Mesenteric fat pad (tissue), 1 donor: ENCODE measurements around the gene BRMS1. TPM values are rescaled to one million over a fixed set of nuclear protein-coding genes. Genes with fewer than 3 reads are reported as not detected.
"Not testable (repeated sequence)": the region's sequence is repeated elsewhere in the genome, so short reads cannot be mapped to it uniquely, and the experiment has no call there.

Source experiments
- DNase-seq: peaks from one replicate; pipeline ENCODE4 v3.0.0-alpha.2; 2020; ENCODE audit warnings: low spot score
- total RNA-seq: library from RNA; stranded (reverse); fragmentation: NEBNext Ultra II Directional; extraction: Animal tissue kit (Norgen Biotek cat#: 25700); gene quantifications from one replicate; pipeline ENCODE4 v1.2.1, GENCODE V29; 2021
- donor health status: DM: yes; HTN: yes; CAD: no.

The BRMS1 gene
- total RNA-seq, 1 donor from 2014 or later = 31.8 TPM

DNA sequence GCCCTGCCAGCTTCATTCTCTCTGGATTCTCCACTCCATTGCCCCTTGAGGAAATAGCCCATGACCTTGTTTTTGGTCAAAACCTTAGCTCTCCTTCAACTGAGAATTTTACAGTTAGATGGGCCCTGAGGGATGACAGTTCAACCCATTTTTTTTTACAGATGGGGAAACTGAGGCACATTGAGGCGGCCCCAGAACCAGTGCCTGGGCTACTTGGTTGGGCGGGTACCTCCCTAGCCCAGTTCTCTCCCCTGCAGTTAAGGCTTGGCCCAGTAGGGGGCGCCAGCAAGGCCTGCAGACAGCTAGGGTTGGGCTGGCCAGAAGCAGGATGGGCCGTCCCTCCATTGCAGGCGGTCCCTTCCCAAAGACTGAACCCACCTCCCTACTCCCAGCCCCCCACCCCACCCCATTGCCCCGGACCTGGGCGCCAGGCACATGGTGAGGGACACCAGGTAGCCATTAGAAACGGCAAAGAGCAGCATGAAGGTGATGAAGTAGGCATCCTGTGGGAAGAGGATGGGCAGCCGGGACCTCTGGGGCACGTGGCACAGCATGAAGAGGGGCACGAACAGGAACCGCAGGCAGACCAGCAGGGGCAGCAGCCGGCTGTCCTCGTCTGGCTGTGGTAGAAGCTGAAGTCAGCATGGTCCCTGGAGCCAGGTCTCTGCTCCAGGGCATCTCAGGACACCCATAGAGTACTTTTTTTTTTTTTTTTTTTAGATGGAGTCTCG is 19.1 kb upstream of the BRMS1 start:
- no peak for DNase-seq

DNA sequence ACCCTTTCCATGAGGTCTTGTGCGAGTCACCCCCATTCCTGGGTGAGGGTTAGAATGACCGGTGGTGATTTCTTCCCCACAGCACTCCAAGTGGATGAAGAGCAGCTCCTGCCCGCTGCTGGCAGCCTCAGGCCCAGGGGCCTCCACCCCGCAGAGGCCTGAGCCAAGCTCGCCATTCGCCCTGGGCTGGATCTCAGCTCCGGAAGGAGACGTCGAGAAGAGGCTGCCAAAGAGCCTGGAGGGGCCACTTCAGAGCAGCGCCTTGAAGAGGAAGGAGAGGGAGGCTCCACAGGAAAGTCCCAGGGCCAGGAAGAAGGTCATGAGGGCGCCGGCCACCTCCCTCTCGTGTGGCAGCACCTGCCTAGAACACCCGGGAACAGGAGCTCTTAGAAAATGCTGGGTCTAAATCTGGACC is 18.3 kb upstream of the BRMS1 start:
- DNase-seq = no peak

DNA sequence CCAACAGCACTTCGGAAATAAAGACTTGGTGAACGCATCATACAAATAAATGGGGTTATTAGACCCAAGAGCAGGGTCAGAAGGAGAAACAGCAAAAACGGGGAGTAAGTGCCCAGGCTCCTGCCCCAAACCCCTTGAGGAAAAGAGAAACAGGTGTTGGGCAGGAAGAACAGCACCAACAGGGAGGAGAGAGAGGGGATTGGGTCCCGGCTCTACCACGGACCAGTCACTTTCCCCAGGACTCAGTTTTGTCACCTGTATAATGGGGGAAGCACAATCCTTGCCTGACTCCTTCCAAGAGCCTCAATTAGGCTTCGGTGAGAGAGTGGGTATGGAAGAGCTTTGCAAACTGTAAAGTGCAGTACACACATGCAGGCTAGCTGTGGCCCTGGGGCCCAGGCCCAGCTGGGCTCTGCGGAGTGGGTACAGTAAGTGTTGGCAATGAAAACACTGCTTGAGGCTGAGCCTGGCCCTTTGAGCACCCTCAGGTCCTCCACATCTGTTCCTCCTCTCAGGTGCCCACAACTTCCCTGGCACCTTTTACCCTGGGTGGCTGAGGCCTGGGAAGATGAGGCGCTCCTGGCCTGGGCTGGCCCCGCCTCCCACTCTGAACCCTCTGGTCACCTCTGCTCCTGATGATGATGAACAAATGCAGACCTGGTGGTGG is 17.7 kb upstream of the BRMS1 start:
- no peak for DNase-seq

DNA sequence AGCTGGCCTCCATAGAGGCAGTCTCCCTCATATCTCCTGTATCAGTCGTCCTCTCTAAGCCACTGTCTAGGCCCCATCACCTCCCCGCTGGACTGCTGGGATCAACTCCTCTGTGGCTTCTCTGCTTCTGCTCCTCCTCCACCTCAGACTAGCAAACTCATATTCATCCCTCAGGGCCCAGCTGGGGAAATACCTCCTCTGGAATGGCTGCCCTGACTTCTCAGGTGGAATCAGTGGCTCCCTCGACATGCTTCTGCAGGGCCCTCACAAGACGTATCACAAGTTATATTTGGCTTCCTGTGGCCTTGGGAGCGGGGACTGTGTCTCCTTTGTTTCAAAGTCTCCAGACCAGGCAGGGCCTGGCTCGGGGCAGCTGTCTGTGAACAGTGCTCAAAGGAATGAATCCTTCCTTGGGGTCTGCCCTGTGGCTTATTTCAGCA is 16.6 kb upstream of the BRMS1 start:
- DNase-seq = no peak

DNA sequence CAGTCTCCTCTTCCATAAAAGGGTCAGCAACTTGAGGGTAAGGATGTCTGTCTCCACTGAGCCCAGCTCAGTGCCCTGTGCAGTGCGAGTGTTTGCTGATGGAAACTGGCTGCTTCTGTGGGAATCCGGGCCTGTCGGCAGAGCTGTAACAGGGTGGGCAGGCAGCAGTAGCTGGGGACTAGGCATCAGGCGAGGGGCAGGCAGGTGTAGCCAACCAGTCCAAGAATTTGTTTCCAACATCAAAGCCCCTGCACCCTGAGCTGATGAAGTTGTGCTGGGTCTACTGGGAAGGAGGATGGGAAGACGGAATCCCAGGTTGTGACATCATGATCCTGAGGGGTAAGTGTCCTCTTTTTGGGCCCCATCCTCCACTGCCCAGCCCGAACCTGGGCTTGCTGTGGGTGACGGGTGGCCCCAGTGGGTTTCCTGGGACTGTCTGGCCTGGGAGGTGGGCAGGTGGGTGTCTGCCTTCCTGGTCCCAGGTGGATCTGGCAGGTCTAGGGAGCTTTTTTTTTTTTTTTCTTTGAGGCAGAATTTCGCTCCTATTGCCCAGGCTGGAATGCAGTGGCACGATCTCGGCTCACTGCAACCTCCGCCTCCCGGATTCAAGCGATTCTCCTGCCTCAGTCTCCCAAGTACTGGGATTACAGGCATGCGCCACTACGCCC is 15.6 kb upstream of the BRMS1 start:
- DNase-seq = no peak

DNA sequence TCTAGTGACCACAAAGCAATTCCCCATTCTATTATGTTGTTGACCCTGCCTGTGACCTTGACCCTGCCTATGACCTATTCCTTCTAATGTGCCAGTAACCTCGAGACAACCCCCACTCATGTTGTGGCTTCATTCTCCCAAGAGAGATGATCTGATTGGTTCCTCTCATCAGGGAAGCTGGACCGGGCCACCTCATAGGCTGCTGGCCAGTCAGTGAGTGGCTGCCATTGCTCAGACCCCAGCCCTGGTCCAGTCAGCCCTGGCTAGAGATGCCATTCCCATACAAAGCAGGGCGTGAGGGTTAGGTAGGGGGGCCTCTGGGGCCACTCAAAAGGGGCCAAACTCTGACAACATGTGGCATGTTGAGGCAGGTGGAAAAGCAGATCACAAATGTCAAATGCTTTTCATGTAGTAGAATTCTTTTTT is 14.8 kb upstream of the BRMS1 start:
- no peak for DNase-seq

DNA sequence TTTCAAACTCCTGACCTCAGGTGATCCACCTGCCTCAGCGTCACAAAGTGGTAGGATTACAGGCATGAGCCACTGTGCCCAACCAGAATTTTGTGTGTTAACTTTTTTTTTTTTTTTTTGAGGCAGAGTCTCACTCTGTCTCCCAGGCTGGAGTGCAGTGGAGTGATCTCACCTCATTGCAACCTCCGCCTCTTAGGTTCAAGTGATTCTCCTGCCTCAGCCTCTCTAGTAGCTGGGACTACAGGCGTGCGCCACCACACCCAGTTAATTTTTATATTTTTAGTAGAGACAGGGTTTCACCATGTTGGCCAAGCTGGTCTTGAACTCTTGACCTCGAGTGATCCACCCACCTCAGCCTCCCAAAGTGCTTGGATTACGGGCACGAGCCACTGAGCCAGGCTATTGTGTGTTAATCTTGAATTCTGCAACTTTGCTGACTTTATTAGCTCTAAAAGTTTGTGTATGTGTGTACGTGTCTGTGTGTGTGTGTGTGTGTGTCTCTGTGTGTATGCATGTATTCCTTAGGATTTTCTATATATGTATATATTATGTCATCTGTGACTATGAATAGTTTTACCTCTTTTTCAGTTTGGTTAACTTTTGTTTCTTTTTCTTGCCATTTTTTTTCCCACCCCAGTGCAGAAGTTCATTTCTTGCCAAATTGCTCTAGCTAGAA is 5.8 kb upstream of the BRMS1 start:
- DNase-seq = not testable (repeated sequence)

DNA sequence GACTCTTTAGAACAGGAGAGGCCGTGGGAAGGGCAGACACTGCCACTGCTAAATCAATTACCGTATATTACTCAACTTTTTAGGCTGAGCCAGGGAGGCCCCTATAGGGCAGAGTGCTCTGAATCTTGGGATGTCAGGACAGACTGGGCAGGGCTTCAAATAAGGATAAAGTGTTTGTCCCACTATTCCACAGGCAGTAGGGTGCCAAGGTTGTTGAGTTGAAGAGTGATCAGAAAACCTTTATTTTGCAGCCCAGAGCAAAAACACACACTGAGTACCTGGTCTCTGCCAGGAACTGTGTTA is 4.1 kb upstream of the BRMS1 start:
- no peak for DNase-seq

DNA sequence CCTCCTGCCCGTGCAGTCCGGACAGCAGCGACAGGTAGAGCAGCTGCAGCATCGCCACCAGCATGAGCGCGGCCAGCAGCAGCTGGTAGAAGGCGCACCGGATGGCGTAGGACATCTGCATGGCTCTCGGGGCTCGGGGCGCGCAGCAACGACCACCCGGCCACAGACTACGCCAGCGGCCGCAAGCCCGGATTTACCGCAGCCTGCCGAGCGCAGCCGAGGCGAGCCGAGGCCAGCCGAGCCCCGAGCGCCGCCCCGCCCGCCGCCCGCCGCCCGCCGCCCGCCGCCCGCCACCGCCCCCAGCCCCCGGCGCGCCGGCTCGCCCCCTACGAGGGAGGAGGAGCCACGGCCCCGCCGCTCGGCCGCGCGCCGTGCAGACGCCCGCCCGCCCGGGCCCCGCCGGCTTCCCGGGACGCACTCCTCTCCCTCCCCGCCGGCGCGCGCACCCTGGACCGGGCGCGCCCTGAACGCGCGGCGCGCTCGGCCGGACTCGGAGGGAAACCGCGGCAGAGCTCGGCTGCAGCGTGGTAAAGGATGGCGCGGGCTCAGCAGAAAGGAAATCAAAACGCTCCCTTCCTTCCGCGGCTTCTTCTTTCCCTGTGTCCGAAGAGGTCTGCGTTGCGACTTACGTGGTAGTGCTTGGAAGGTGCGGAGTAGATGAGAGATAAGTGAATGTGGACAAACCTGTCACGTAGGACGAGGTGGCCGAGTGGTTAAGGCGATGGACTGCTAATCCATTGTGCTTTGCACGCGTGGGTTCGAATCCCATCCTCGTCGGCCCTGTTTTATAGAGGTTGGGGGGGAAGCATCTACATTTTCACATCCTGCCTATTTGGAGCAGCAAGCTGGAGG is 2.7 kb upstream of the BRMS1 start, which contains the start of gene B4GAT1:
Gene B4GAT1, minus strand, starts transcription at position 205 of the 852 bp plus-strand sequence. Its CDS starts 84 bp downstream, at position 121.
- DNase-seq = no peak

DNA sequence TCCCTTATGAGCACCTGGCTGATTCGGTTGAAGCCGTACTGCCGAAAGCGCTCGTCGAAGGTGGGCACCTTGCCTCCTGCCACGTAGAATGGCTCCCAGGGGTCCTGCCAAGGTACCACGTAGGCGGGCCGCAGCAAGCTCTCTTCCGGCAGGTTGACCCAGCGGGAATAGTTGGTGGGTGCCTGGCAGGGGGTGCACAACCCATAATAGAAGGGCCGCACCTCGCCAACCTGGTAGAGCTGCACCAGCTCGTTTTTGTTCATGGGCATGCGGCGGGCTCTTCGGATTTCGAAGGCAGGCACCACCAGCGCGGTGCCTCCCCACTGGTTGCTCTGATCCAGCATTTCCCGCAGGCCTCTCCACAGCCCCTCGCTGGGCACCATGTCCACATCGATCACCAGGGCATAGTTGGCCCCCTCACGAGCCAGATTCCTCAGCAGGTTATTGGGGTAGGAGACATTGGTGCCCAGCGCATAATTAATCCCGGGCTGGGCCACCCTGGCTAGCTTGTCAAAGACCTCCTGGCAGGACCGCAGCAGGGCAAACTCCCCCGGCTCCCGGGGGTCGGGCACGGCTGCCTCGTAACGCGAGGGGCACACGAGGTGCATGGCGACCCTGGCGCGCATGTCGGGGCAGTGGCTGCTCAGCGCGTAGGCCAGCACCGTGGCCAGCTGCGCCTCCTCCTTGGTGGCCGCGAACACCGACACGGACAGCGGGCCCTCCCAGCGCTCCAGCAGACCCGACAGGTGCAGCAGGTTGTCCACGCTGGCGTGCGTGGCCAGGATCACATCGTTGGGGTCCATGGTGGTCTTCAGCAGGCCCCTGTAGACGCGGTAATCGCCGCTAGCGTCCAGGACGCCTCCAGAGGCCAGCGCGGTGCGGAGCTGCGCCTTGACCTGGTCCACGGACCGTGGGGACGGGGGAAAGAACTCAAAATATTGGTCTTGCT is 1.8 kb upstream of the BRMS1 start:
- DNase-seq = no peak

DNA sequence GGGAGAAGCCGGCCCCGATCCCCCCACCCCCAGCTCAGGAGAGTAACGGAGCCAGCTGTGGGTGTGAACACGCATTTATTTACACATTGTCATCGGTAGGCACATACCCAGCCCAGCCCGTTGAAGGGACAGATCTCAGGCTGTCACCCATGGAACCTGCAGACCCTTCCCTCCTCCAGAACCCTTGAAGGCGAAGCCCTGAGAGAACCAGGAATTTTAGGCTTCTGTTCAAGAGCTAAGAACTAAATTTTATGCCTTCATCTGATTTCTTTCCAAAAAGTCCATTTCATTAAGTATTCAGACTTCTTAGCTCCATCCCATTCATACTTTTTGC is 379 bp upstream of the BRMS1 start:
- no peak for DNase-seq

DNA sequence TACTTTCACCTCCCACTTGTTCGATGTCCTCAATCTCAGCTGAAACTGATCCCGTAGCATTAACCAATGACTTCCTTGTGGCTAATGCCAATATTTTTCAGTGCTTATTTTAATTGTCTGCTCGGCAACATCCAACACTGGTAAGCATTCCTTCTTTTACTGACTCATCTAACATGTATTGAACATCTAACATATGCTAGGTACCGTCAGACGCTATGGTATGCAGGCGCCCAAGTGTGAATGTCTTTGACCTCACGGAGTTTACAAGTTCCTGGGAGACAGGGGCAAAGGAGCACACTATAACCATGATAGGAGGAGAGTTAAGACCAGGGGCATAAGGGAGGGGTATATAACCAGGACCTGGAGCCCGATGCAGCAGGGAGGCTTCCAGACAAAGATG is 1.7 kb downstream of the BRMS1 start:
- DNase-seq = no peak

DNA sequence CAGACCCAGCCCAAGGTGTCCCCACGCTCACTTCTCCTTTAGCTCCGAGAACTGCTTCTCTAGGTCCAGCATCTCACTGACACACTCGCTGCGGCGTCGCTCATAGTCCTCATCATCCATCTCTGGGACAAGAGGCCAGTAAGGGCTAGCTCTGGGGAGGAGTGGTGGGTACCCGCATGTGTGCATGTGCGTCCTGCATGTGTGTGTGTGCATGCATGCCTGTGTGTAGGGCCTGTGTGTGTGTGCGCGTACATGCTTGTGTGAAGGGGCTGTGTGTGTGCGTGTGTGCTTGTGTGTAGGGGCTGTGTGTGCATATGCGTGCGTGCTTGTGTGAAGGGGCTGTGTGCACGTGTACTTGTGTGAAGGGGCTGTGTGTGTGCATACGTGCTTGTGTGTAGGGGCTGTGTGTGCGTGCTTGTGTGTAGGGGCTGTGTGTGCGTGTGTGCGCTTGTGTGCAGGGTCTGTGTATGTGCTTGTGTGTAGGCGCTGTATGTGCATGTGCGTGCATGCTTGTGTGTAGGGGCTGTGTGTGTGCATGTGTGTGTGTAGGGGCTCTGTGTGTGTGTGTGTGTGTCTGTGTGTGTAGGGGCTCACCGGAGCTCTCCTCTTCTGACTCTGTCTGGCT is 3.3 kb downstream of the BRMS1 start:
- no peak for DNase-seq

DNA sequence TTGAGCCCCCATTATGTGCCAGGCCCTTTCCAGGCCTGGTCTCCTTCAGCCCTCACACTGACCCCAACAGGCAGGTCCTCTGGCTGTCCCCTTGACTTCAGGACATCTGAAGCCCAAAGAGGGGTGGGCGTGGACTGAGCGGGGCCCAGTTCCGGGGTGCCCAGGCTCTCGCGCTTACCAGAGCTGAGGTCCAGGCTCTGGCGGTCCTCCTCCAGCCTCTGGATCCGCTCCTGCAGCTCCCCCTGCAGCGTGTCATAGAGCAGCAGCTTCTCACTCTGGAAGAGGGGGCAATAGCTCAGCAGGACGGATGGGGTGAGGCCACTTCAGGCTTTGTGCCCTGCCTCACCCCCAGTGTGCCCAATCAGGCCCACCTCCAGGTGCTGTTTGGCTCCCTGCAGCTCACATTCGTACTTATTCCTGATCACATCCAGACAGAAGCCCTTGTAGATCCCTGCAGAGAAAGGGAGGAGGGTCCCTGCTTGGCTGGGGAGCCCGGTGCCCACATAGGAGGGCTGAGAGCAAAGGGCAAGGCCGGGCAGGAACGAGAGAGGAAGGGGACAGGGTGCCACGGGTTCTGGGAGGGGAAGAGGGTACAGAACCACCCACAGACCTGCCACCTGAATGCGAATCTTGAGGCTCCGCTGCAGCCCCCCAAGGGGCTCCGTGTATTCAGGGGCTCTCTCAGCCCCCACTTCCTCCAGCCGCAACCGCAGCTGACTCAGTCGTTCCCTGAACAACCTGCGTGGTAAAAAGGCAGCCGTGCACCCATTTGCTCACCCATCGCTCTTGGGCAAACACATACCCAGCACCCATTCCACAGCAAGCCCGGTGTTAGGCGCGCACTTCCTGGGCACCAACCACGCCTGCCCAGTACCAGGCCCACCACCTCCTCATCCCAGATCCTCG is 4.1 kb downstream of the BRMS1 start:
- DNase-seq = no peak

DNA sequence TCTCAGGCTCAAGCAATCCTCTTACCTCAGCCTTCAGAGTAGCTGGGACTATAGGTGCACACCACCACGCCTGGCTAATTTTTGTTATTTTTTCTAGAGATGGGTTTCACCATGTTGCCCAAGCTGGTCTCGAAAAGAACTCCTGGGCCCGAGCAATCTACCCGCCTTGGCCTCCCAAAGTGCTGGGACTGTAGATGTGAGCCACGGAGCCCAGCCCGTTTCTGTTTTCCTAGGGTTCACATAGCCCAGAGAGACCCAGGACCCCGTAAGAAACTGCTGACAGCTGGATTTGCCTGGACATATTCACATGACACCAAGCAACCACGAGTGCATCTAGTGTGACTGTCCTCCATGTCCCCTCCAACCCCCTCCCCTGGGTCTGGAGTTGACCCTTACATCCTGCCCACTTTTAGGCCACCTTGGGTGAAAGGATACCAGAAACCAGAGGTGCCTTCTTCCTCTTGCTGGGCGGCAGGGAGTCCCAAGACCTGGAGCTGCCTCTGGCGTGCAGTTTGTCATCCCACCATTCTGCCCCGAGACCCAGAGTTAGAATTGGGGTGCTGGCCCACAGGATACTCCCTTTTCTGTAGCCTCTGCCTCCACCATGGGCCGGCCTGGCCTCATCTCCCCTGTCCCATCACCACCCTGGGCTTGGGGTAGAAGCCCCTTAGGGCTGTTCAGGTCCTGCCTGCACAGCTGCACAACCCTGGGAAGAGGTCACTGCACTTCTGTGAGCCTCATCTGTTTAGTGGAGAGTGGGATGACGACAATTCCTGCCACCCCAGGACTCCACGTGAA is 5.0 kb downstream of the BRMS1 start:
- no peak for DNase-seq

DNA sequence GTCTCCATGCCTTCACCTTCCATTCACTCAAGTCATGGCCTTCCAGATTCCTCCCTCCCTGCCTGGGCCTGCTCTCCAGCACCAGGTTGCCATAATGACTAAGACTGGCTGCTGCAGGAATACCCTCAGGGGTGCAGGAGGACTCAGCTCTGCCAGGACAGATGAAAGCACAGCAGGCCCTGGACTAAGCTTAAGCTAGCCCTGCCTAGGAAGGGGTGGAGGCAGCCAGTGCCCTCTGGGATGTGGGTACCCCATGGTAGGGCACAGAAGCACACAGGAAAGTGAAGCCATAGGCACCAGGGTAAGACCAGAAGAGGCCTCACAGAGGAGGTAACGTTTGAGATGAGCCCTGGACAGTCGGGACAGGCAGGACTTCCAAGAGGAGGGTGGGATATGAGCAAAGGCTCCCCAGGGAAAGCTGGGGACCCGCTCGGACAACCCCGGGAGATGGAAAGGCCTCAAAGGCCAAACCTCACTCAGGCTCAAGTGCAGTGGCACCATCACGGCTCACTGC is 5.7 kb downstream of the BRMS1 start:
- DNase-seq = no peak
